Activated naive CD4-positive, alpha-beta T cell treated with Interleukin-2 at 50 U/mL for 16 hours (primary cell): ENCODE measurements around the gene MS4A5.

Experiments
- DNase-seq: peaks from one replicate; pipeline ENCODE4 v3.0.0-alpha.2; 2020

The MS4A5 gene

DNA sequence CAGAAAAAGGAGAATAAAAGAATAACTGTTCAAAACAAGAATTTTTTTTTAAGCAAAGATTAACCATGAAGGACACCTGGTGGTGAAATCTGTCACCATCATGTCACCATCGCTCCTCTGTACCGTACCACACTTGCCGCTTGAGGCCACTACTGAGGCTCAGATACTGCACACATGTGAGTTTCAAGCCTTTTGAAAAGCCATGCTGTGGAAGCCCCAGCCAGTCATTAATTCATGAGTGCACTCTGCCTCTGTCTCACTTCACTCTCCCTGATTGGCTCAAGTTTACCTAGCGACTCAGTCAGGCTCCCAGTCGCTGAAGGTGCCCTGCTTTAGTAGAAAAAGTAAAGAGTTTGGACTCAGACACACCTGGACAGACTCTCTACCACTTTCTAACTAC is 56.6 kb downstream of the MS4A5 start:
- DNase-seq = peak; percentile 3

DNA sequence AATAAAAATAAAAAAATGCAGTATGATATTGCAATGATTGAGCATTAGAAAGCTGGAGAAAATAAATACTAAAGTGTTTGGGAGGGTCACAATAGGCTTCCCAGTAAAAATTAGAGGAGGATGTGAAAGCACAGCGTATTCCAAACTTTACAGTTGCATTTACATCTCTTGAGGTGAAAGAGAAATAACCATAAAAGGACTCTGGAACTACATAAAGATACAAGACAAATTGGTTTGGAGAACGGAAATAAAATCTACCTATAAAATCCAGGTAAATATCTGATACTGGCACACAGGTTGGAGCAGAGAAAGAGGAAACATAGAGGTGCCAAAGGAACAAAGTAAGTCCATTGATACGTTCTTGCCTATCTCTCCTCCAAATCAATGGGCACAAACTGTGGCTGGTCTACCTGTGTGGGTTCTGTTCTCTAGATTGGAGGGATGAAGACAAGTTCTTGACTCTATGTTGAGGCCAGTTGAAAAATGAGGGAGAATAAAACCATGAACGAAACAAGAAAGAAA is 63.2 kb downstream of the MS4A5 start, which contains the start of gene MS4A12:
MS4A12 (plus strand) TSS at position 291 of the 522 bp plus-strand sequence. CDS start 4,541 bp downstream, outside the sequence.
- no peak for DNase-seq

- no peak for DNase-seq
Observed at GRCh38 chr11:60493454-60493853, 64.1 kb downstream of the MS4A5 start.
